ENCODE results near the gene KAZN. TPM values are rescaled to one million over a fixed set of nuclear protein-coding genes. Genes with fewer than 3 reads are reported as not detected.

KAZN gene
- total RNA-seq, 4 donors from 2014 or later: 0.77 to 12.3 (median 4.9) TPM

GRCh38 chr1:14693949-14694348, 95.5 kb downstream of the KAZN start:
- Histone ChIP-seq H3K9me3 (no peaks in the 10 kb centered on the region), H3K27me3 (no peaks in the 10 kb centered on the region), H3K4me1 (no peaks in the 10 kb centered on the region), H3K4me3 (no peak overlapping the region), H3K36me3 (no peaks in the 10 kb centered on the region), H3K27ac (no peak overlapping the region)
- no peak for DNase-seq
- TF ChIP-seq POLR2A (IDR thresholded peaks at IDR 0.05) (no peak), CTCF (IDR thresholded peaks at IDR 0.05) (no peak)
- intact Hi-C loops (cut with DNase I; ENCODE audit: low total_unique reads): no loop called here

DNA sequence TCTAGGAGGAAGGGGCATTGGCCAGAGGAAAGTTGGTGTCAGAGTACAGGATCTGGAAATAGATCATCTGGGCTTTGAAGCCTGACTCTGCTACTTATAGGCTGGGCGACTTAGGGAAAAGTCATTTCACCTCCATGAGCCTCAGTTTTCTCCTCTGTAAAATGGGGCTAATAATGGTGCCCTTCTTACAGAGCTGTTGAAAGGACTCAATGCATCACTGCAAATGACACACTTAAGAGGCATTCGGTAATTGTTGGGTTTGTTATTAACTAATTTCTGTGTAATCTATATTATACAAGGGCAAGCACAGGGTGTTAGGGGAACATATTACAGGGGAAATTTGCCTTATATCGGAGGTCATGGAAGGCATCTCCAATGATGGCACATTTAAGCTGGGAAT, 96.1 kb downstream of the KAZN start:
- Histone ChIP-seq H3K36me3 (no peaks in the 10 kb centered on the region), H3K9me3 (no peaks in the 10 kb centered on the region), H3K4me3 (no peak overlapping the region), H3K4me1 (no peaks in the 10 kb centered on the region), H3K27me3 (no peaks in the 10 kb centered on the region), H3K27ac (no peak overlapping the region)
- TF ChIP-seq POLR2A (IDR thresholded peaks at IDR 0.05): no peak
- TF ChIP-seq CTCF (IDR thresholded peaks at IDR 0.05): no peak
- intact Hi-C loops (cut with DNase I; ENCODE audit: low total_unique reads): no loop called here
- DNase-seq: no peak

- no peak overlapping the region for H3K4me3 ChIP-seq
- no peaks in the 10 kb centered on the region for H3K36me3 ChIP-seq
- TF ChIP-seq POLR2A (IDR thresholded peaks at IDR 0.05) (no peak), CTCF (IDR thresholded peaks at IDR 0.05) (no peak)
- no peaks in the 10 kb centered on the region for H3K4me1 ChIP-seq
- H3K27ac ChIP-seq: no peak overlapping the region
- no peak for DNase-seq
- no peaks in the 10 kb centered on the region for H3K9me3 ChIP-seq
- intact Hi-C loops (cut with DNase I; ENCODE audit: low total_unique reads): no loop called here
- H3K27me3 ChIP-seq: no peaks in the 10 kb centered on the region
Measured at GRCh38 chr1:14696761-14697160, 98.3 kb downstream of the KAZN start.

DNA sequence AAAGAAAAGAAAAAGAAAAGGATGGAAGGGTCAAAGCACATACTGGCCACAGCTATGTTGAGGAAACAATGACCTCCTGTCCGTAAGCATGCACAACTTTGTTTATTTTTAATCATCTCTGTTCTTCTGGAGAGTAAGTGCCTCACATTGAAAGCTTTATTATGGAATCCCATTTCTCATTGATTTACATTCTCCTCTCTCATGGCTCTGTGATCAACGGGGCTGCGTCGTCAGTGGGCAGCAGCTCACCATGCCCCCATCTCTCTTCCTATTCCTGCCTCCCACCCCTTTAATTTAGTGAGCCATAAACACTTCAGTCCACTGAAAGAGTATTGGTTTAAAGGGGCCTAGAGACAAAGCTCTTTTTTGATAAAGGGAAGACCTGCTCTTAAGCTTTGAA, 98.9 kb downstream of the KAZN start:
- DNase-seq: no peak
- Histone ChIP-seq H3K4me1 (no peaks in the 10 kb centered on the region), H3K9me3 (no peaks in the 10 kb centered on the region), H3K4me3 (no peak overlapping the region), H3K27ac (no peak overlapping the region), H3K36me3 (no peaks in the 10 kb centered on the region), H3K27me3 (no peaks in the 10 kb centered on the region)
- intact Hi-C loops (cut with DNase I; ENCODE audit: low total_unique reads): no loop called here
- TF ChIP-seq CTCF (IDR thresholded peaks at IDR 0.05) (no peak), POLR2A (IDR thresholded peaks at IDR 0.05) (no peak)

- DNase-seq: no peak
- Histone ChIP-seq H3K27me3 (no peaks in the 10 kb centered on the region), H3K9me3 (no peaks in the 10 kb centered on the region), H3K36me3 (no peaks in the 10 kb centered on the region), H3K27ac (no peak overlapping the region), H3K4me1 (no peaks in the 10 kb centered on the region), H3K4me3 (no peak overlapping the region)
- TF ChIP-seq CTCF (IDR thresholded peaks at IDR 0.05) (no peak), POLR2A (IDR thresholded peaks at IDR 0.05) (no peak)
- intact Hi-C loops (cut with DNase I; ENCODE audit: low total_unique reads): no loop called here
Measured at GRCh38 chr1:14698314-14698713, 99.8 kb downstream of the KAZN start.
